ENCODE data around the gene MAGEB3. TPM values are rescaled to one million over a fixed set of nuclear protein-coding genes. Genes with fewer than 3 reads are reported as not detected.

The MAGEB3 gene
- total and polyA plus RNA-seq, 9 of the 15 experiments (the other 6 are each of a cell fraction or from before 2014, with no cell fraction given): 0.07 to 0.11 TPM; not detected in 7

- TF ChIP-seq PKNOX1 (IDR thresholded peaks at IDR 0.05): no peak
- TF ChIP-seq SMARCA5 (IDR thresholded peaks at IDR 0.05): no peak
- TF ChIP-seq TCF15 (CRISPR knock-in tag; IDR thresholded peaks at IDR 0.05): no peak
- TF ChIP-seq ZBTB40 (IDR thresholded peaks at IDR 0.05): no peak
- no peak for TF ChIP-seq ZBTB40 (CRISPR knock-in tag; IDR thresholded peaks at IDR 0.05)
Measured at GRCh38 chrX:30270639-30271038, 40.2 kb downstream of the MAGEB3 start (continued).
